Neural cell (in vitro differentiated cells): ENCODE results near the gene ADAP1.

Experiments
- EP300 ChIP-seq: fragments of 450-650 bp; conservative IDR thresholded peaks from 2 replicates; pipeline ENCODE4 v1.6.1; 2014; ENCODE audit warnings: antibody characterized with exemption, mild to moderate bottlenecking, moderate library complexity; ENCODE audit not compliant: poor library complexity, severe bottlenecking
- EZH2 ChIP-seq: fragments of 200-600, 300-800 bp; shearing (Covaris generic), sonication (generic); IDR thresholded peaks from 2 replicates; pipeline ENCODE4 v1.6.1; 2014; ENCODE audit warnings: antibody characterized with exemption, low read length, borderline replicate concordance, mild to moderate bottlenecking; ENCODE audit not compliant: insufficient read depth, poor library complexity, severe bottlenecking
- MXI1 ChIP-seq: fragments of 450-650 bp; conservative IDR thresholded peaks from 2 replicates; pipeline ENCODE4 v1.6.1; 2014; ENCODE audit warnings: antibody characterized with exemption, mild to moderate bottlenecking; ENCODE audit not compliant: poor library complexity, severe bottlenecking
- POLR2AphosphoS5 ChIP-seq: IDR thresholded peaks from 2 replicates; pipeline ENCODE4 v1.6.1; 2012
- RAD21 ChIP-seq: fragments of 450-650 bp; conservative IDR thresholded peaks from 2 replicates; pipeline ENCODE4 v1.6.1; 2014; ENCODE audit warnings: antibody characterized with exemption, mild to moderate bottlenecking, moderate library complexity
- SMC3 ChIP-seq: fragments of 450-650 bp; conservative IDR thresholded peaks from 2 replicates; pipeline ENCODE4 v1.6.1; 2014; ENCODE audit warnings: antibody characterized with exemption, mild to moderate bottlenecking, moderate library complexity; ENCODE audit not compliant: poor library complexity
- TAF1 ChIP-seq: IDR thresholded peaks from 2 replicates; pipeline ENCODE4 v1.6.1; 2012; ENCODE audit warnings: low read depth
- TF ChIP-seq, protein P1 (sequence below): fragments of 450-650 bp; IDR thresholded peaks from 2 replicates; pipeline ENCODE4 v1.5.1; 2014; ENCODE audit warnings: antibody characterized with exemption, mild to moderate bottlenecking, moderate library complexity; ENCODE audit not compliant: poor library complexity, severe bottlenecking
- TF ChIP-seq, protein P2 (sequence below): IDR thresholded peaks from 2 replicates; pipeline ENCODE4 v1.6.1; 2012; ENCODE audit warnings: borderline replicate concordance

DNA sequence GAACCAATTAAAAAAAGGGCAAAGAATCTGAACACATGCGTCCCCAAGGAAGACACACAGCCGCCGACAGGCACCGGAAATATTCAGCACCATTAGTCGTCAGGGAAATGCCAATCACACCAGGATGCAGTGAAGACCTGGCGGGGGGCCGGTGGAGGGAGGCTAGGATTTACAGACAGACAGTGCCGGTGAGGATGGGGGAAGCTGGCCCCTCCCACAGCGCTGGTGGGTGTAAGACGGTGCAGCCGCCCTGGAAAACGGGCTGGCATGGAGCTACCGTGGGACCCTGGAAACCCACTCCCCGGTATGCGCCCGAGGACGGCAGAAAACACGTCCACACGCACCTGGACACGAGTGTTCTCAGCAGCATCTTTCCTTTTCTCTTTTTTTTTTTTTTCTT, 4.8 kb upstream of the ADAP1 start:
- TF ChIP-seq, protein P1, sequence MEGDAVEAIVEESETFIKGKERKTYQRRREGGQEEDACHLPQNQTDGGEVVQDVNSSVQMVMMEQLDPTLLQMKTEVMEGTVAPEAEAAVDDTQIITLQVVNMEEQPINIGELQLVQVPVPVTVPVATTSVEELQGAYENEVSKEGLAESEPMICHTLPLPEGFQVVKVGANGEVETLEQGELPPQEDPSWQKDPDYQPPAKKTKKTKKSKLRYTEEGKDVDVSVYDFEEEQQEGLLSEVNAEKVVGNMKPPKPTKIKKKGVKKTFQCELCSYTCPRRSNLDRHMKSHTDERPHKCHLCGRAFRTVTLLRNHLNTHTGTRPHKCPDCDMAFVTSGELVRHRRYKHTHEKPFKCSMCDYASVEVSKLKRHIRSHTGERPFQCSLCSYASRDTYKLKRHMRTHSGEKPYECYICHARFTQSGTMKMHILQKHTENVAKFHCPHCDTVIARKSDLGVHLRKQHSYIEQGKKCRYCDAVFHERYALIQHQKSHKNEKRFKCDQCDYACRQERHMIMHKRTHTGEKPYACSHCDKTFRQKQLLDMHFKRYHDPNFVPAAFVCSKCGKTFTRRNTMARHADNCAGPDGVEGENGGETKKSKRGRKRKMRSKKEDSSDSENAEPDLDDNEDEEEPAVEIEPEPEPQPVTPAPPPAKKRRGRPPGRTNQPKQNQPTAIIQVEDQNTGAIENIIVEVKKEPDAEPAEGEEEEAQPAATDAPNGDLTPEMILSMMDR: no peak
- TF ChIP-seq, protein P2, sequence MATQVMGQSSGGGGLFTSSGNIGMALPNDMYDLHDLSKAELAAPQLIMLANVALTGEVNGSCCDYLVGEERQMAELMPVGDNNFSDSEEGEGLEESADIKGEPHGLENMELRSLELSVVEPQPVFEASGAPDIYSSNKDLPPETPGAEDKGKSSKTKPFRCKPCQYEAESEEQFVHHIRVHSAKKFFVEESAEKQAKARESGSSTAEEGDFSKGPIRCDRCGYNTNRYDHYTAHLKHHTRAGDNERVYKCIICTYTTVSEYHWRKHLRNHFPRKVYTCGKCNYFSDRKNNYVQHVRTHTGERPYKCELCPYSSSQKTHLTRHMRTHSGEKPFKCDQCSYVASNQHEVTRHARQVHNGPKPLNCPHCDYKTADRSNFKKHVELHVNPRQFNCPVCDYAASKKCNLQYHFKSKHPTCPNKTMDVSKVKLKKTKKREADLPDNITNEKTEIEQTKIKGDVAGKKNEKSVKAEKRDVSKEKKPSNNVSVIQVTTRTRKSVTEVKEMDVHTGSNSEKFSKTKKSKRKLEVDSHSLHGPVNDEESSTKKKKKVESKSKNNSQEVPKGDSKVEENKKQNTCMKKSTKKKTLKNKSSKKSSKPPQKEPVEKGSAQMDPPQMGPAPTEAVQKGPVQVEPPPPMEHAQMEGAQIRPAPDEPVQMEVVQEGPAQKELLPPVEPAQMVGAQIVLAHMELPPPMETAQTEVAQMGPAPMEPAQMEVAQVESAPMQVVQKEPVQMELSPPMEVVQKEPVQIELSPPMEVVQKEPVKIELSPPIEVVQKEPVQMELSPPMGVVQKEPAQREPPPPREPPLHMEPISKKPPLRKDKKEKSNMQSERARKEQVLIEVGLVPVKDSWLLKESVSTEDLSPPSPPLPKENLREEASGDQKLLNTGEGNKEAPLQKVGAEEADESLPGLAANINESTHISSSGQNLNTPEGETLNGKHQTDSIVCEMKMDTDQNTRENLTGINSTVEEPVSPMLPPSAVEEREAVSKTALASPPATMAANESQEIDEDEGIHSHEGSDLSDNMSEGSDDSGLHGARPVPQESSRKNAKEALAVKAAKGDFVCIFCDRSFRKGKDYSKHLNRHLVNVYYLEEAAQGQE: no peak
- TF ChIP-seq TAF1 (no peak), EZH2 (no peak), EP300 (no peak), POLR2AphosphoS5 (no peak), MXI1 (no peak), SMC3 (no peak), RAD21 (no peak)
